Kidney (tissue), 14 donors: ENCODE measurements around the gene NDUFS6. TPM values are rescaled to one million over a fixed set of nuclear protein-coding genes. Genes with fewer than 3 reads are reported as not detected.

ENCODE experiments used
- DNase-seq, 5 donors: peaks; one replicate each; pipeline ENCODE4 v3.0.0-alpha.2; 2013 to 2020
- FAIRE-seq: peaks from 2 replicates; lab custom pipeline; 2012; peaks lifted over from hg19 to GRCh38; lab: Jason Lieb, UNC
- H3K27ac ChIP-seq, 2 donors: one replicate each; pipeline ENCODE4 v1.7.0; 2013; ENCODE audit warnings: low read depth in 2 of 2, low read length in 2 of 2, inconsistent platforms in 1 of 2
- H3K27me3 ChIP-seq: one replicate; pipeline ENCODE4 v1.7.1; 2013; ENCODE audit warnings: low read length, inconsistent platforms; ENCODE audit not compliant: control insufficient read depth, insufficient read depth
- H3K36me3 ChIP-seq, 3 donors: one replicate each; pipeline versions ENCODE4 v1.7.0 to v1.7.1; 2013; ENCODE audit warnings: low read length in 3 of 3, control low read depth in 1 of 3, inconsistent platforms in 1 of 3; ENCODE audit not compliant: insufficient read depth in 3 of 3, control insufficient read depth in 2 of 3
- H3K4me1 ChIP-seq, 3 donors: one replicate each; pipeline versions ENCODE4 v1.7.0 to v1.7.1; 2013; ENCODE audit warnings: low read length in 3 of 3, inconsistent platforms in 1 of 3, low read depth in 1 of 3; ENCODE audit not compliant: control insufficient read depth in 2 of 3, insufficient read depth in 2 of 3
- H3K4me3 ChIP-seq, 3 donors: one replicate each; pipeline versions ENCODE4 v1.7.0 to v1.8.1; 2013; ENCODE audit warnings: low read length in 3 of 3, control low read depth in 1 of 3, inconsistent platforms in 1 of 3
- H3K9ac ChIP-seq, 3 donors: one replicate each; pipeline versions ENCODE4 v1.7.0 to v1.7.1; 2013; ENCODE audit warnings: low read length in 3 of 3, control low read depth in 1 of 3, inconsistent platforms in 1 of 3
- H3K9me3 ChIP-seq, 3 donors: one replicate each; pipeline versions ENCODE4 v1.7.0 to v1.7.1; 2013; ENCODE audit warnings: low read length in 3 of 3, control low read depth in 1 of 3, inconsistent platforms in 1 of 3; ENCODE audit not compliant: control insufficient read depth in 2 of 3, insufficient read depth in 1 of 3
- intact Hi-C: fragments of 100-400 bp; cut with DNase I; formaldehyde crosslinking; loops from one replicate; pipeline ENCODE4 v1.11.1; 2022
- polyA plus RNA-seq: library from polyadenylated mRNA; stranded (reverse); fragments of 350-450 nt; fragmentation: Illumina TruSeq; extraction: RNeasy Lipid Tissue Mini Kit (QIAGEN cat#74804); gene quantifications from one replicate; pipeline ENCODE4 v1.2.3, GENCODE V29; 2014; ENCODE audit warnings: low read depth, low replicate concordance; ENCODE audit not compliant: insufficient read depth
- total RNA-seq: library from RNA; stranded (reverse); fragmentation: NEBNext Ultra II Directional; extraction: Animal tissue kit (Norgen Biotek cat#: 25700); gene quantifications from one replicate; pipeline ENCODE4 v1.2.1, GENCODE V29; 2021
- TF ChIP-seq, protein P1 (sequence below): IDR thresholded peaks from 3 replicates; pipeline ENCODE4 v1.5.1; 2012; ENCODE audit warnings: mild to moderate bottlenecking, moderate library complexity, borderline replicate concordance; ENCODE audit not compliant: insufficient read depth; ENCODE audit errors: extremely low read depth
- donor health status: control.
- donor health status: control.
- donor health status: control.
- donor health status: control.
- donor health status: control.
- donor health status: DM: yes; HTN: yes; CAD: no.
- donor health status: Normal renal cell carcinoma (clear cell type).

NDUFS6 gene
- total and polyA plus RNA-seq, 2 donors from 2014 or later, result 31.1 to 164 TPM

DNA sequence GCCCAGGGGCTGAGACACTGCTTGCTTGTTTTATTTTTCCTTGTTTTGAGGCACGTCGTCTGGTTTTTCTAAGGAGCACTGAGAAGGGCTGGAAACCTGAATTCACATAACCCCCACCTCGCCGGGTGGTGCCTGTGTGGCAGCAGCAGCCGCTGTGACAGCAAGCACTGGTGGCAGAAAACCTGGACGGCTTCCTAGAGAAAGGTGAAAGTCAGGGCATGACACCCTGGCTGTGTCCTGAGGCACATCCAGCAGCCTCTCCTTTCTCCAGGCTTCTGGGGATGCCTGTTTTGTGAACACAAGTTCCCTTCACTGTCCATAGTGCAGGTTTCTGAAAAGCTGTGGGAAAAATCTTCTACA lies 30.8 kb upstream of the NDUFS6 start:
- Histone ChIP-seq H3K4me3 (no peak overlapping the region), H3K4me1 (no peaks in the 10 kb centered on the region), H3K27ac (no peak overlapping the region), H3K9ac (no peak overlapping the region), H3K9me3 (no peaks in the 10 kb centered on the region), H3K27me3 (no peaks in the 10 kb centered on the region), H3K36me3 (no peaks in the 10 kb centered on the region)
- FAIRE-seq (no peak), DNase-seq (no peak)
- TF ChIP-seq, protein P1, sequence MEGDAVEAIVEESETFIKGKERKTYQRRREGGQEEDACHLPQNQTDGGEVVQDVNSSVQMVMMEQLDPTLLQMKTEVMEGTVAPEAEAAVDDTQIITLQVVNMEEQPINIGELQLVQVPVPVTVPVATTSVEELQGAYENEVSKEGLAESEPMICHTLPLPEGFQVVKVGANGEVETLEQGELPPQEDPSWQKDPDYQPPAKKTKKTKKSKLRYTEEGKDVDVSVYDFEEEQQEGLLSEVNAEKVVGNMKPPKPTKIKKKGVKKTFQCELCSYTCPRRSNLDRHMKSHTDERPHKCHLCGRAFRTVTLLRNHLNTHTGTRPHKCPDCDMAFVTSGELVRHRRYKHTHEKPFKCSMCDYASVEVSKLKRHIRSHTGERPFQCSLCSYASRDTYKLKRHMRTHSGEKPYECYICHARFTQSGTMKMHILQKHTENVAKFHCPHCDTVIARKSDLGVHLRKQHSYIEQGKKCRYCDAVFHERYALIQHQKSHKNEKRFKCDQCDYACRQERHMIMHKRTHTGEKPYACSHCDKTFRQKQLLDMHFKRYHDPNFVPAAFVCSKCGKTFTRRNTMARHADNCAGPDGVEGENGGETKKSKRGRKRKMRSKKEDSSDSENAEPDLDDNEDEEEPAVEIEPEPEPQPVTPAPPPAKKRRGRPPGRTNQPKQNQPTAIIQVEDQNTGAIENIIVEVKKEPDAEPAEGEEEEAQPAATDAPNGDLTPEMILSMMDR, result no peak
- intact Hi-C loops, result no loop called here

DNA sequence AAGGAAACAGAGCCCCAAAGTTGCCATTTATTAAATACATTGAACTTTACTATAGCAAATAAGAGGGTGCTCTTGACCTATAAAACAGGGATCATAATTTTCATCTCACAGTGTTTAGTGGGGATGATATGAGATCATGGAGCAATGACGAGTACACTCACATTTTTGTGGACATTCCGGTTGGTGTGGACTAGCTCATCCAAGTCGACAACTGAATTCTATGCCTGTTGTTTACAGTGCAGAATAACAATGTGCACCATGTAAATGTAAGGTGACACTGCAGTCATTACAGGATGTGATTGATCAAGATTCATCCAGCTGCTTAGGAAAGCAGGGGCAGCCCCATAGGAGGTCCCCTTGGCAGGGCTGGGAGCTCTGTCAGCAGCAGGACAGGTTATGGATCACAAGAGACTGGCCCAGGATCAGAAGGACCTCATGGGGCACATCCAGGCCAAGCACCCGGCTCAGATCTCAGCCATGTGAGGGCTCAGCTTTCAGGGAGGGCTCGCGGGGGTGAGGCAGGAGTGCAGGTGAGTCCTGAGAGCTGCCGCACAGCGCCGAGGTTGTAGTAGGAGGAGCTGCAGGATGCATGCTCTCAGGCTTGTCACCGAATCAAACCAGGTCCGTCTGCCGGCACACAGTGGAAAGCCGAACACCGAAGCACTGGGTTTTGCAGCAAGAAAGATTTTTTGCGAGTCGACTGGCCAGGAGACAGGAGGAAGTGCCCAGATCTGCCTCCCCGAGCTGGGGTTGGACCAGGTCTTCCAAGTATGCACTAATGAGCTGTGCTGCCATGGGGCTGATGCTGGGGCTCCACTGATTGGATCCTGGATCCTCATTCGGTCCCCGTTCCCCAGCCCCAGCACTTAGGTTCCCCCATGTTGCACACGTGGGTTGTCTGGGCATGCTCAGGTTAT lies 29.8 kb upstream of the NDUFS6 start:
- Histone ChIP-seq H3K27me3 (no peaks in the 10 kb centered on the region), H3K9me3 (no peaks in the 10 kb centered on the region), H3K9ac (no peak overlapping the region), H3K27ac (no peak overlapping the region), H3K36me3 (no peaks in the 10 kb centered on the region), H3K4me1 (no peaks in the 10 kb centered on the region), H3K4me3 (no peak overlapping the region)
- no peak for FAIRE-seq
- TF ChIP-seq, protein P1, result no peak
- peak in 2 of 5 donors; percentile 24 to 46 for DNase-seq
- intact Hi-C loops, result no loop called here

DNA sequence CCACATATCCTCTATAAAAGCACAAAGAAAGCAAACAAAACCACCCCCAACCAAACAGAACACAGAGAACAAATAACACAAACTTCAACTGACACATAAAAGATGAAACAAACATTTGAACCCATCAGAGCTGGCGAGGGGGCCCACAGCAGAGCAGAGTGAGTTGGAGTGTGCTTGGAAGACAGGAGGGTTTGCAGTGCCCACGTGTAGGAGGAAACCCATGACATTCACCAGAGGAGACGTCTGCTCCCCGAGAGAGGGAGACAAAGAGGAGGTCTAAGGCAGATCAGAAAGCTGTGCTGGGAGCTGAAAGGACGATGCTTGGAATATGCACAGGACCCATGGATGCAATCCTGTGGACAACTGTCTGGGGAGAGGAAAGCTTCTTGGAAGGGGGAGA lies 28.6 kb upstream of the NDUFS6 start:
- Histone ChIP-seq H3K4me1 (no peaks in the 10 kb centered on the region), H3K36me3 (no peaks in the 10 kb centered on the region), H3K27ac (no peak overlapping the region), H3K4me3 (no peak overlapping the region), H3K9ac (no peak overlapping the region), H3K9me3 (no peaks in the 10 kb centered on the region), H3K27me3 (no peaks in the 10 kb centered on the region)
- FAIRE-seq, result no peak
- peak in 2 of 5 donors; percentile 64 to 75 for DNase-seq
- intact Hi-C loops, result no loop called here
- TF ChIP-seq, protein P1, result no peak
